ENCODE data around the gene CAVIN4.

GRCh38 chr9:100555471-100555870, 22.4 kb upstream of the CAVIN4 start:
- TF ChIP-seq POLR2A (IDR thresholded peaks at IDR 0.05): no peak
- no peak for TF ChIP-seq CTCF (IDR thresholded peaks at IDR 0.05)

Measured in thyroid gland (tissue), 4 donors.